GM19452 (cell line): ENCODE data around the gene TMEM132D.
"Not testable (repeated sequence)": the region's sequence is repeated elsewhere in the genome, so short reads cannot be mapped to it uniquely, and the experiment has no call there.

Source experiments
- ATAC-seq: cut with Tn5 transposase; IDR thresholded peaks from one replicate; pipeline ENCODE4 v1.9.1; 2021; ENCODE audit not compliant: unreplicated experiment

Gene TMEM132D

GRCh38 chr12:129604506-129604905 is 299.3 kb downstream of the TMEM132D start:
- ATAC-seq, result no peak

- no peak for ATAC-seq
Observed at GRCh38 chr12:129599406-129599805, 304.4 kb downstream of the TMEM132D start.

GRCh38 chr12:129594098-129594497 is 309.7 kb downstream of the TMEM132D start:
- no peak for ATAC-seq

GRCh38 chr12:129592449-129592848 is 311.4 kb downstream of the TMEM132D start:
- no peak for ATAC-seq

- no peak for ATAC-seq
Observed at GRCh38 chr12:129589503-129589902, 314.3 kb downstream of the TMEM132D start.

GRCh38 chr12:129588142-129588541 is 315.7 kb downstream of the TMEM132D start:
- no peak for ATAC-seq

- no peak for ATAC-seq
Observed at GRCh38 chr12:129585296-129585695, 318.5 kb downstream of the TMEM132D start.

GRCh38 chr12:129579879-129580278 is 323.9 kb downstream of the TMEM132D start:
- ATAC-seq, result no peak

GRCh38 chr12:129571901-129572494 is 331.8 kb downstream of the TMEM132D start:
- ATAC-seq, result no peak

GRCh38 chr12:129570796-129571400 is 332.9 kb downstream of the TMEM132D start:
- ATAC-seq, result no peak

GRCh38 chr12:129566800-129567199 is 337.0 kb downstream of the TMEM132D start:
- ATAC-seq, result no peak

- ATAC-seq, result no peak
Observed at GRCh38 chr12:129564768-129565167, 339.1 kb downstream of the TMEM132D start.

- no peak for ATAC-seq
Observed at GRCh38 chr12:129563266-129563665, 340.6 kb downstream of the TMEM132D start.

- no peak for ATAC-seq
Observed at GRCh38 chr12:129561304-129561703, 342.5 kb downstream of the TMEM132D start.

GRCh38 chr12:129559776-129560175 is 344.0 kb downstream of the TMEM132D start:
- no peak for ATAC-seq

GRCh38 chr12:129558036-129558435 is 345.8 kb downstream of the TMEM132D start:
- ATAC-seq, result no peak

GRCh38 chr12:129556082-129556481 is 347.7 kb downstream of the TMEM132D start:
- ATAC-seq, result no peak

GRCh38 chr12:129552996-129553750 is 350.7 kb downstream of the TMEM132D start:
- no peak for ATAC-seq

- no peak for ATAC-seq
Observed at GRCh38 chr12:129551441-129551840, 352.4 kb downstream of the TMEM132D start.

GRCh38 chr12:129550353-129550752 is 353.5 kb downstream of the TMEM132D start:
- no peak for ATAC-seq

- no peak for ATAC-seq
Observed at GRCh38 chr12:129549656-129550055, 354.2 kb downstream of the TMEM132D start.

GRCh38 chr12:129549020-129549419 is 354.8 kb downstream of the TMEM132D start:
- ATAC-seq, result not testable (repeated sequence)
